ENCODE results near the gene TMEM178A.
"Not testable (repeated sequence)": the region's sequence is repeated elsewhere in the genome, so short reads cannot be mapped to it uniquely, and the experiment has no call there.

Gene TMEM178A

GRCh38 chr2:39665811-39666490 is at the start of gene TMEM178A:
Gene TMEM178A, plus strand, starts transcription at chr2:39665917. Its CDS starts 58 bp downstream, at chr2:39665975.
- DNase-seq: no peak

GRCh38 chr2:39618236-39618635 is 47.5 kb upstream of the TMEM178A start:
- DNase-seq: no peak

- no peak for DNase-seq
Measured at GRCh38 chr2:39618736-39619135, 47.0 kb upstream of the TMEM178A start.

- DNase-seq: peak; percentile 8 to 44
Measured at GRCh38 chr2:39620067-39620466, 45.6 kb upstream of the TMEM178A start.

GRCh38 chr2:39621596-39621995 is 44.1 kb upstream of the TMEM178A start:
- no peak for DNase-seq

GRCh38 chr2:39622860-39623259 is 42.9 kb upstream of the TMEM178A start:
- no peak for DNase-seq

- no peak for DNase-seq
Measured at GRCh38 chr2:39623917-39624316, 41.8 kb upstream of the TMEM178A start.

GRCh38 chr2:39625193-39625926 is 40.4 kb upstream of the TMEM178A start:
- no peak for DNase-seq

- no peak for DNase-seq
Measured at GRCh38 chr2:39625927-39626270, 39.8 kb upstream of the TMEM178A start.

- not testable (repeated sequence) for DNase-seq
Measured at GRCh38 chr2:39628346-39628745, 37.4 kb upstream of the TMEM178A start.

- DNase-seq: no peak
Measured at GRCh38 chr2:39629646-39630045, 36.1 kb upstream of the TMEM178A start.

GRCh38 chr2:39631256-39631655 is 34.5 kb upstream of the TMEM178A start:
- DNase-seq: no peak

GRCh38 chr2:39631718-39632117 is 34.0 kb upstream of the TMEM178A start:
- no peak for DNase-seq

- DNase-seq: no peak
Measured at GRCh38 chr2:39632876-39633275, 32.8 kb upstream of the TMEM178A start.

GRCh38 chr2:39636306-39636705 is 29.4 kb upstream of the TMEM178A start:
- no peak for DNase-seq

- DNase-seq: no peak
Measured at GRCh38 chr2:39638581-39638980, 27.1 kb upstream of the TMEM178A start.

GRCh38 chr2:39640107-39640506 is 25.6 kb upstream of the TMEM178A start:
- no peak for DNase-seq

- no peak for DNase-seq
Measured at GRCh38 chr2:39640681-39641080, 25.0 kb upstream of the TMEM178A start.

- no peak for DNase-seq
Measured at GRCh38 chr2:39641635-39642034, 24.1 kb upstream of the TMEM178A start.

GRCh38 chr2:39642051-39642718 is 23.5 kb upstream of the TMEM178A start:
- no peak for DNase-seq

GRCh38 chr2:39645826-39646225 is 19.9 kb upstream of the TMEM178A start:
- DNase-seq: no peak

- DNase-seq: no peak
Measured at GRCh38 chr2:39646267-39646666, 19.4 kb upstream of the TMEM178A start.

GRCh38 chr2:39647104-39647765 is 18.5 kb upstream of the TMEM178A start:
- DNase-seq: no peak

GRCh38 chr2:39648580-39648979 is 17.1 kb upstream of the TMEM178A start:
- DNase-seq: no peak

All from CD4-positive, alpha-beta T cell treated with Interleukin-4 for 1 hour (primary cell).